Epithelial cell of alveolus of lung (primary cell): ENCODE data around the gene GSE1. TPM values are rescaled to one million over a fixed set of nuclear protein-coding genes. Genes with fewer than 3 reads are reported as not detected.

Experiments used
- total RNA-seq: library from RNA; depleted of rRNA; stranded (reverse); fragments of >200 nt; gene quantifications from 2 replicates; pipeline ENCODE4 v1.2.1, GENCODE V29; 2015

The GSE1 gene
- 21.2 and 41.2 TPM in 2 replicates for total RNA-seq

GRCh38 chr16:85612801-85613603, at the start of gene GSE1:
TSS of gene GSE1 (plus strand) at chr16:85613322. CDS start at chr16:85613392, 70 bp downstream.

GRCh38 chr16:85688586-85689284, 75.6 kb downstream of the GSE1 start, which contains the start of gene GINS2:
TSS of gene GINS2 (minus strand) at chr16:85688954. CDS start at chr16:85688898, 56 bp downstream.

Other genes with a start within 250 kb of the GSE1 start
- 3.8 and 12.4 TPM in 2 replicates for gene GINS2, start 75.6 kb downstream of the GSE1 start, total RNA-seq
- gene C16orf74, start 137.8 kb downstream of the GSE1 start, total RNA-seq = 12.3 and 14.1 TPM in 2 replicates
- 29.3 and 38.1 TPM in 2 replicates for gene EMC8, start 186.2 kb downstream of the GSE1 start, total RNA-seq
- gene COX4I1, start 186.4 kb downstream of the GSE1 start, total RNA-seq = 690 and 730 TPM in 2 replicates